SU-DHL-6 (cell line): ENCODE measurements around the gene EVI5L.

ENCODE experiments used
- H2AFZ ChIP-seq: fragments of 200-600 bp; sonication (generic); 2 replicates; pipeline ENCODE4 v1.6.1; 2014; ENCODE audit warnings: low read depth, mild to moderate bottlenecking, moderate library complexity, mixed read lengths, antibody characterized with exemption, low read length; ENCODE audit not compliant: severe bottlenecking
- H3F3A ChIP-seq: fragments of 200-600 bp; shearing (Covaris generic); 2 replicates; pipeline ENCODE4 v1.6.0; 2016; ENCODE audit warnings: antibody characterized with exemption, mild to moderate bottlenecking; ENCODE audit not compliant: insufficient read depth
- H3K27ac ChIP-seq: fragments of 200-600 bp; sonication (generic); 2 replicates; pipeline ENCODE4 v1.5.1; 2016; ENCODE audit warnings: low read depth, mild to moderate bottlenecking, low read length, moderate library complexity, mixed read lengths
- H3K27me3 ChIP-seq: fragments of 200-600 bp; sonication (generic), shearing (Covaris generic); 2 replicates; pipeline ENCODE4 v1.6.0; 2014; ENCODE audit warnings: mild to moderate bottlenecking, low read length
- H3K36me3 ChIP-seq: fragments of 200-600 bp; sonication (generic); 2 replicates; pipeline ENCODE4 v1.6.1; 2014; ENCODE audit warnings: mild to moderate bottlenecking, low read length, mixed read lengths
- H3K4me2 ChIP-seq: fragments of 300-600, 200-600 bp; shearing (Covaris generic), sonication (generic); 2 replicates; pipeline ENCODE4 v1.6.0; 2014; ENCODE audit warnings: low read length, low read depth, mild to moderate bottlenecking; ENCODE audit not compliant: poor library complexity, severe bottlenecking
- H3K4me3 ChIP-seq: fragments of 200-600 bp; sonication (generic); 2 replicates; pipeline ENCODE4 v1.5.1; 2014; ENCODE audit warnings: antibody characterized with exemption, low read length, mild to moderate bottlenecking, mixed read lengths; ENCODE audit not compliant: insufficient read depth, poor library complexity, severe bottlenecking
- H3K79me2 ChIP-seq: fragments of 200-600 bp; sonication (generic); 2 replicates; pipeline ENCODE4 v1.6.1; 2014; ENCODE audit warnings: mild to moderate bottlenecking, low read length, moderate library complexity; ENCODE audit not compliant: insufficient read depth
- H3K9ac ChIP-seq: fragments of 200-600 bp; sonication (generic); 2 replicates; pipeline ENCODE4 v1.7.0; 2014; ENCODE audit warnings: mild to moderate bottlenecking, low read length
- H3K9me2 ChIP-seq: fragments of 200-600 bp; sonication (generic); replicated peaks from 2 replicates; pipeline ENCODE4 v1.6.1; 2014; ENCODE audit warnings: low read length; ENCODE audit not compliant: insufficient read depth
- H3K9me3 ChIP-seq: fragments of 200-600 bp; sonication (generic); 2 replicates; pipeline ENCODE4 v1.6.1; 2014; ENCODE audit warnings: low read length, mixed read lengths; ENCODE audit not compliant: insufficient read depth
- H4K20me1 ChIP-seq: fragments of 200-600 bp; sonication (generic); 2 replicates; pipeline ENCODE4 v1.6.1; 2014; ENCODE audit warnings: low read depth, mild to moderate bottlenecking, antibody characterized with exemption, low read length, moderate library complexity, mixed read lengths
- CTCF ChIP-seq: fragments of 200-600 bp; sonication (generic); IDR thresholded peaks from one replicate; pipeline ENCODE4 v1.5.1; 2017; ENCODE audit warnings: antibody characterized with exemption, mild to moderate bottlenecking, low read length, moderate library complexity; ENCODE audit not compliant: insufficient read depth, poor library complexity, severe bottlenecking
- EZH2phosphoT487 ChIP-seq: fragments of 200-600 bp; sonication (generic), shearing (Covaris generic); conservative IDR thresholded peaks from 2 replicates; pipeline ENCODE4 v1.6.1; 2018; ENCODE audit warnings: mild to moderate bottlenecking, antibody characterized with exemption, low read length, moderate library complexity, mixed read lengths

The EVI5L gene

GRCh38 chr19:7806876-7807275 lies 23.1 kb upstream of the EVI5L start:
- Histone ChIP-seq H3K27ac (no peak overlapping the region), H2AFZ (no peak overlapping the region), H3K36me3 (no peaks in the 10 kb centered on the region), H4K20me1 (no peaks in the 10 kb centered on the region), H3K9me3 (no peaks in the 10 kb centered on the region), H3F3A (no peaks in the 10 kb centered on the region), H3K4me2 (no peak overlapping the region), H3K4me3 (no peak overlapping the region), H3K9me2 (no peaks in the 10 kb centered on the region), H3K79me2 (no peaks in the 10 kb centered on the region), H3K9ac (no peak overlapping the region), H3K27me3 (no peaks in the 10 kb centered on the region)
- TF ChIP-seq CTCF (no peak), EZH2phosphoT487 (no peak)

- no peak for TF ChIP-seq CTCF
- no peak for TF ChIP-seq EZH2phosphoT487
- no peaks in the 10 kb centered on the region for H3F3A ChIP-seq
- no peak overlapping the region for H3K27ac ChIP-seq
- no peaks in the 10 kb centered on the region for H4K20me1 ChIP-seq
- no peaks in the 10 kb centered on the region for H3K36me3 ChIP-seq
- no peaks in the 10 kb centered on the region for H3K9me3 ChIP-seq
- no peaks in the 10 kb centered on the region for H3K27me3 ChIP-seq
- H2AFZ ChIP-seq = no peak overlapping the region
- H3K9ac ChIP-seq = no peak overlapping the region
- no peaks in the 10 kb centered on the region for H3K9me2 ChIP-seq
- no peaks in the 10 kb centered on the region for H3K79me2 ChIP-seq
- H3K4me3 ChIP-seq = no peak overlapping the region
- H3K4me2 ChIP-seq = no peak overlapping the region
These were observed 21.9 kb upstream of the EVI5L start for GRCh38 chr19:7808108-7808507.

GRCh38 chr19:7811989-7812388 lies 18.0 kb upstream of the EVI5L start:
- H4K20me1 ChIP-seq = no peaks in the 10 kb centered on the region
- H3K27ac ChIP-seq = no peak overlapping the region
- no peak for TF ChIP-seq EZH2phosphoT487
- TF ChIP-seq CTCF = no peak
- no peak overlapping the region for H3K4me2 ChIP-seq
- H3K9me3 ChIP-seq = no peaks in the 10 kb centered on the region
- no peak overlapping the region for H3K4me3 ChIP-seq
- no peak overlapping the region for H2AFZ ChIP-seq
- no peaks in the 10 kb centered on the region for H3F3A ChIP-seq
- H3K79me2 ChIP-seq = no peaks in the 10 kb centered on the region
- H3K9ac ChIP-seq = no peak overlapping the region
- no peaks in the 10 kb centered on the region for H3K27me3 ChIP-seq
- H3K9me2 ChIP-seq = no peaks in the 10 kb centered on the region
- H3K36me3 ChIP-seq = no peaks in the 10 kb centered on the region
